GM10248 (cell line): ENCODE results near the gene DNAH6.
"Not testable (repeated sequence)": the region's sequence is repeated elsewhere in the genome, so short reads cannot be mapped to it uniquely, and the experiment has no call there.

ENCODE experiments used
- CTCF ChIA-PET: fragments of 300-600 bp; sonication (Branson Sonifier 250); formaldehyde crosslinking; extraction: SDS; loops from one replicate; lab custom pipeline; 2021; ENCODE audit warnings: antibody characterized with exemption; lab: Yijun Ruan, JAX
- POLR2A ChIA-PET: fragments of 350-650 bp; sonication (Branson Sonifier 250); formaldehyde crosslinking; extraction: SDS; loops from one replicate; lab custom pipeline; 2020; ENCODE audit warnings: antibody characterized with exemption; lab: Yijun Ruan, JAX
- DNase-seq: peaks from one replicate; pipeline ENCODE4 v3.0.0; 2012; ENCODE audit errors: extremely low spot score
- TF ChIP-seq, protein P1 (sequence below): IDR thresholded peaks from 2 replicates; pipeline ENCODE4 v1.5.1; 2012; ENCODE audit warnings: mild to moderate bottlenecking, low read depth; ENCODE audit errors: extremely low read depth, missing control alignments, control extremely low read depth

DNAH6 gene

DNA sequence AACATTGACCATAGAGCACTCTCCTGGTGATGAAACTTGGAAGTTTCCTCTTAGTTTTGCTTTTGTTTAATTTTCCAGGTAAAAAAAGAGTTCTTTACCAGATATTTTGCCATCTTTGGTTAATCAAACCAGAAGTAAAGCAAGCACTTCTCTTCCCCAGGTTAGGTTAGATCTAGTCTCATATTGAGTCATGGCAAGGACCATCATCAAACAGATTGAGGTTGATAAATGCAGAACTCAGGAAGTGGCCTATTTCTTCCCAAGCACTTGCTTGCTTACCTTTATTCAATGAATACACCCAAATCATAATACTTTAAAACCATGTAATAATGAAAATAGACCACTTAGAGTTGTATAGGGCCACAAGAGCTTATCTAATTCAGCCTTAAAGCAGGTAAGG lies 23.4 kb downstream of the DNAH6 start:
- CTCF ChIA-PET = interaction anchor here (1.9 to 2.4 kb wide), 2 partner anchors 10 to 18 kb away, joined by 4 to 7 read pairs; no protein-coding TSS in a partner anchor
- TF ChIP-seq, protein P1, sequence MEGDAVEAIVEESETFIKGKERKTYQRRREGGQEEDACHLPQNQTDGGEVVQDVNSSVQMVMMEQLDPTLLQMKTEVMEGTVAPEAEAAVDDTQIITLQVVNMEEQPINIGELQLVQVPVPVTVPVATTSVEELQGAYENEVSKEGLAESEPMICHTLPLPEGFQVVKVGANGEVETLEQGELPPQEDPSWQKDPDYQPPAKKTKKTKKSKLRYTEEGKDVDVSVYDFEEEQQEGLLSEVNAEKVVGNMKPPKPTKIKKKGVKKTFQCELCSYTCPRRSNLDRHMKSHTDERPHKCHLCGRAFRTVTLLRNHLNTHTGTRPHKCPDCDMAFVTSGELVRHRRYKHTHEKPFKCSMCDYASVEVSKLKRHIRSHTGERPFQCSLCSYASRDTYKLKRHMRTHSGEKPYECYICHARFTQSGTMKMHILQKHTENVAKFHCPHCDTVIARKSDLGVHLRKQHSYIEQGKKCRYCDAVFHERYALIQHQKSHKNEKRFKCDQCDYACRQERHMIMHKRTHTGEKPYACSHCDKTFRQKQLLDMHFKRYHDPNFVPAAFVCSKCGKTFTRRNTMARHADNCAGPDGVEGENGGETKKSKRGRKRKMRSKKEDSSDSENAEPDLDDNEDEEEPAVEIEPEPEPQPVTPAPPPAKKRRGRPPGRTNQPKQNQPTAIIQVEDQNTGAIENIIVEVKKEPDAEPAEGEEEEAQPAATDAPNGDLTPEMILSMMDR = no peak
- POLR2A ChIA-PET = no interaction called here
- no peak for DNase-seq

DNA sequence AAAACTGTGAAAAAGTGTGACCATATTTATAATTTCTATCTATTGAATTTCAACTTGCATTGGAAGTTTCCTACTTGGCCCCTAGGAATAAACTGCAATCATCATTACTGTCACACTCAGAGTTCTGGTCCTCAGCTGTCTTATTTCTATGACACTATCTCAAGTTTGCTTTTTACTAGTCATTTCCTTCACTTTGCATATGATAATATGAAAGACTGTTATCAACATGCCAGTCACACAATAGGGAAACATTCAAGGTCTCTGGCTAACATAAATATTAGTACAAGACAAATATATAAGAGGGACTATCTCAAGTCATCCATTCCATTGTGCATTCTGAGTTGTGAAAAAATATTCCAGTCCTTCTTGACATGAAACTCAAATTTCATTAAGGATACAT lies 28.7 kb downstream of the DNAH6 start:
- POLR2A ChIA-PET = no interaction called here
- TF ChIP-seq, protein P1 = no peak
- no peak for DNase-seq
- CTCF ChIA-PET = no interaction called here

DNA sequence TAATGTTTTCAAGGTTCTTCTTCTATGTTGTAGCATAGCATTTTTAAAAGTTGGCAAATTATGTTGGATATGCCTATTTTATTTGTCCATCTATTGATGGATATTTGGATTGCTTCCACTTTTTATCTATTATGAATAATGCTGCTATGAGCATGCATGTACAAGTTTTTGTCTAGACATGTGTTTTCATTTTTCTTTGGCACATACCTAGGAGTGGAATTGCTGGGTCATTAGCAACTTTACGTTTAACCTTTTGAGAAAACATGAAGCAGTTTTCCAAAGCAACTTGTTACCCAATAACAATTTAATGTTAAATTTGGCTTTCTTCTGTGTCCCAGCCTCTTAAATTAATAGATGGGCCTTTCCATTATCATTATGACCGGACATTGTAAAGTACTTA lies 30.3 kb downstream of the DNAH6 start:
- POLR2A ChIA-PET = no interaction called here
- TF ChIP-seq, protein P1 = no peak
- CTCF ChIA-PET = no interaction called here
- no peak for DNase-seq

GRCh38 chr2:84548303-84548702 lies 32.0 kb downstream of the DNAH6 start:
- TF ChIP-seq, protein P1 = no peak
- DNase-seq = no peak
- CTCF ChIA-PET = interaction anchor here (0.9 to 1.0 kb wide), 2 partner anchors 48 to 61 kb away, joined by 3 read pairs; no protein-coding TSS in a partner anchor
- POLR2A ChIA-PET = no interaction called here

DNA sequence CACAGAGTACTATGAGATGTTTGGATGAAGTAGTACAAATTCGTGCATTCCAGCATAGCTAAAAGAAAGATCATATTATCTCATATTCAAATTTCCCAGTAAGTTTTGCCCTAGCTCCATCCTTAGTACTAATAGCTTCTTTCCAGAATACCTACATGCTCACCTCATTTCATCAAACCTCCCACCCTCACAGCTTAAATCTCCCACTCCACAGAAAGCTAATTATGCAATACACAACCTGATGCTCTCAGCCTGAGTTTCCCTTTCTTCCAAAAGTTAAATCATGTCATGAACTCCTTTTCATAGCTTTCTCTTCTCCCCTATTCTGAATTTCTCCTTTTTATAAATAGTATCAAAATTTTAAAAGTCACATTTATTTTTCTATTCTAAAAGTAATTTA lies 34.6 kb downstream of the DNAH6 start:
- POLR2A ChIA-PET = no interaction called here
- TF ChIP-seq, protein P1 = no peak
- CTCF ChIA-PET = interaction anchor here (1.1 kb wide), 2 partner anchors 21 to 24 kb away, joined by 3 read pairs; no protein-coding TSS in a partner anchor
- no peak for DNase-seq

DNA sequence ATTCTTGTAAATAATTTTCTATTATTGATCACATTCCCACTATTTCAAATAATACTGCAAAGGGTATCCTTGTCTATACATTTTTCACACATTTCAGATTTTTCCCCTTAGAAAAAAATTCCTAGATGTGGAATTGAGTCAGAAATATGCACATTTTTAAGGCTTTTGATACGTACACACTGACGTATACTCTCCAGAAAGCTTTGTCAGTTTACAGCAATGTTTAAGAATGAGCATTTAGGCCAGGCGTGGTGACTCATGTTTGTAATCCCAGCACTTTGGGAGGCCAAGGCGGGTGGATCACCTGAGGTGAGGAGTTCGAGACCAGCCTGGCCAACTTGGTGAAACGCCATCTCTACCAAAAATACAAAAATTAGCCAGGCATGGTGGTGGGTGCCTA lies 35.2 kb downstream of the DNAH6 start:
- POLR2A ChIA-PET, DNase-seq: not testable (repeated sequence)
- CTCF ChIA-PET = interaction anchor here (1.1 kb wide), 1 partner anchor 24 kb away, joined by 3 read pairs; no protein-coding TSS in a partner anchor

GRCh38 chr2:84556190-84556589 lies 39.9 kb downstream of the DNAH6 start:
- no peak for DNase-seq
- POLR2A ChIA-PET = no interaction called here
- TF ChIP-seq, protein P1 = no peak
- CTCF ChIA-PET = no interaction called here
